VCaP (cell line): Measurements from ENCODE around the gene FIZ1.

Source experiments
- H3K27ac ChIP-seq: fragments of 450-650 bp; 2 replicates; pipeline ENCODE4 v1.5.1; 2017
- CTCF ChIP-seq: fragments of 450-650 bp; conservative IDR thresholded peaks from 2 replicates; pipeline ENCODE4 v1.5.1; 2017; ENCODE audit warnings: mild to moderate bottlenecking, moderate library complexity

The FIZ1 gene

GRCh38 chr19:55644191-55644833 is 45.0 kb upstream of the FIZ1 start:
- H3K27ac ChIP-seq: peak overlapping the region; percentile 98
- no peak for TF ChIP-seq CTCF

GRCh38 chr19:55643887-55644176 is 44.5 kb upstream of the FIZ1 start:
- peak overlapping the region; percentile 98 for H3K27ac ChIP-seq
- no peak for TF ChIP-seq CTCF

GRCh38 chr19:55643003-55643886 is 43.9 kb upstream of the FIZ1 start, which contains the start of gene ZNF581:
ZNF581 (plus strand) TSS chr19:55643649; CDS start chr19:55644572, 923 bp downstream.
- no peak for TF ChIP-seq CTCF
- H3K27ac ChIP-seq: peak within 1 kb of the TSS; percentile 98

- no peak for TF ChIP-seq CTCF
- H3K27ac ChIP-seq: peak overlapping the region; percentile 98
Measured at GRCh38 chr19:55642153-55643002, 43.1 kb upstream of the FIZ1 start.

- no peak for TF ChIP-seq CTCF
- H3K27ac ChIP-seq: peak overlapping the region; percentile 98
Measured at GRCh38 chr19:55641426-55642152, 42.3 kb upstream of the FIZ1 start.

- TF ChIP-seq CTCF: no peak
- peak within 1 kb of the TSS; percentile 98 for H3K27ac ChIP-seq
Measured at GRCh38 chr19:55640577-55641425, 41.5 kb upstream of the FIZ1 start, which contains the start of gene ZNF580. ZNF580 (plus strand) TSS chr19:55641002; CDS start chr19:55642509, 1,507 bp downstream.
